H54 (cell line): ENCODE results near the gene HAVCR2.

ENCODE experiments used
- DNase-seq: peaks from one replicate; pipeline ENCODE4 v3.0.0; 2011; ENCODE audit warnings: low spot score, mixed read lengths; ENCODE audit not compliant: insufficient read length
- FAIRE-seq: peaks from 3 replicates; lab custom pipeline; 2011; peaks lifted over from hg19 to GRCh38; lab: Jason Lieb, UNC
- POLR2A ChIP-seq: IDR thresholded peaks from 2 replicates; pipeline ENCODE4 v1.6.1; 2011; ENCODE audit warnings: low read depth, mild to moderate bottlenecking, low read length

The HAVCR2 gene

GRCh38 chr5:157115012-157115411, 6.2 kb upstream of the HAVCR2 start:
- no peak for TF ChIP-seq POLR2A
- FAIRE-seq: no peak
- DNase-seq: no peak

- FAIRE-seq (no peak), DNase-seq (no peak)
- no peak for TF ChIP-seq POLR2A
Measured at GRCh38 chr5:157113002-157113401, 4.2 kb upstream of the HAVCR2 start.

GRCh38 chr5:157109744-157110143, 900 bp upstream of the HAVCR2 start:
- no peak for DNase-seq
- no peak for TF ChIP-seq POLR2A
- FAIRE-seq: no peak

- TF ChIP-seq POLR2A: no peak
- DNase-seq: no peak
- no peak for FAIRE-seq
Measured at GRCh38 chr5:157107508-157107907, 1.3 kb downstream of the HAVCR2 start.

GRCh38 chr5:157106630-157107461, 2.0 kb downstream of the HAVCR2 start:
- no peak for DNase-seq
- FAIRE-seq: no peak
- no peak for TF ChIP-seq POLR2A

GRCh38 chr5:157100140-157100679, 8.6 kb downstream of the HAVCR2 start:
- peak; percentile 19 for DNase-seq
- TF ChIP-seq POLR2A: no peak
- FAIRE-seq: no peak

GRCh38 chr5:157088342-157088990, 20.4 kb downstream of the HAVCR2 start:
- TF ChIP-seq POLR2A: no peak
- DNase-seq (no peak), FAIRE-seq (no peak)

- no peak for FAIRE-seq
- TF ChIP-seq POLR2A: no peak
- DNase-seq: no peak
Measured at GRCh38 chr5:157086751-157087359, 22.0 kb downstream of the HAVCR2 start.

GRCh38 chr5:157085930-157086329, 22.9 kb downstream of the HAVCR2 start:
- DNase-seq (no peak), FAIRE-seq (no peak)
- TF ChIP-seq POLR2A: no peak

GRCh38 chr5:157080286-157080685, 28.6 kb downstream of the HAVCR2 start:
- DNase-seq: no peak
- no peak for FAIRE-seq
- TF ChIP-seq POLR2A: no peak

GRCh38 chr5:157076558-157076957, 32.3 kb downstream of the HAVCR2 start:
- DNase-seq (no peak), FAIRE-seq (no peak)
- no peak for TF ChIP-seq POLR2A

- no peak for TF ChIP-seq POLR2A
- FAIRE-seq (no peak), DNase-seq (no peak)
Measured at GRCh38 chr5:157072508-157072907, 36.3 kb downstream of the HAVCR2 start.

GRCh38 chr5:157069949-157070348, 38.9 kb downstream of the HAVCR2 start:
- TF ChIP-seq POLR2A: no peak
- FAIRE-seq: no peak

GRCh38 chr5:157068785-157069184, 40.1 kb downstream of the HAVCR2 start:
- TF ChIP-seq POLR2A: no peak
- no peak for FAIRE-seq
- DNase-seq: no peak

More at GRCh38 chr5:157069949-157070348, 38.9 kb downstream of the HAVCR2 start:
- DNase-seq: no peak
